NCI-H748 (cell line): ENCODE data around the gene DGKI.
A peak's percentile ranks its signal among the peaks of the same experiment; 100 is the strongest.
"Not testable (repeated sequence)": the region's sequence is repeated elsewhere in the genome, so short reads cannot be mapped to it uniquely, and the experiment has no call there.

Source experiments
- DNase-seq: peaks from one replicate; lab custom pipeline; 2025; ENCODE audit not compliant: unreplicated experiment; lab: John Stamatoyannopoulos, UW

Gene DGKI

GRCh38 chr7:137747359-137748031, 99.3 kb downstream of the DGKI start:
- DNase-seq: no peak

GRCh38 chr7:137743021-137743420, 103.8 kb downstream of the DGKI start:
- no peak for DNase-seq

GRCh38 chr7:137742051-137742450, 104.7 kb downstream of the DGKI start:
- no peak for DNase-seq

- DNase-seq: no peak
These were observed 105.3 kb downstream of the DGKI start for GRCh38 chr7:137741443-137741842.

- DNase-seq: no peak
These were observed 112.6 kb downstream of the DGKI start for GRCh38 chr7:137734221-137734620.

GRCh38 chr7:137732168-137732567, 114.6 kb downstream of the DGKI start:
- no peak for DNase-seq

GRCh38 chr7:137731436-137731835, 115.3 kb downstream of the DGKI start:
- DNase-seq: no peak

- no peak for DNase-seq
These were observed 118.3 kb downstream of the DGKI start for GRCh38 chr7:137728426-137728825.

- no peak for DNase-seq
These were observed 119.4 kb downstream of the DGKI start for GRCh38 chr7:137727413-137727812.

GRCh38 chr7:137718355-137718754, 128.4 kb downstream of the DGKI start:
- DNase-seq: no peak

- DNase-seq: no peak
These were observed 128.9 kb downstream of the DGKI start for GRCh38 chr7:137717811-137718271.

- DNase-seq: no peak
These were observed 129.7 kb downstream of the DGKI start for GRCh38 chr7:137717045-137717444.

GRCh38 chr7:137716061-137716460, 130.7 kb downstream of the DGKI start:
- no peak for DNase-seq

GRCh38 chr7:137715533-137715932, 131.2 kb downstream of the DGKI start:
- DNase-seq: no peak

- no peak for DNase-seq
These were observed 131.7 kb downstream of the DGKI start for GRCh38 chr7:137715121-137715520.

GRCh38 chr7:137706330-137706729, 140.4 kb downstream of the DGKI start:
- not testable (repeated sequence) for DNase-seq

GRCh38 chr7:137704723-137705122, 142.1 kb downstream of the DGKI start:
- no peak for DNase-seq

- DNase-seq: no peak
These were observed 143.3 kb downstream of the DGKI start for GRCh38 chr7:137703291-137704010.

GRCh38 chr7:137696988-137697387, 149.8 kb downstream of the DGKI start:
- DNase-seq: peak; percentile 38

GRCh38 chr7:137696376-137696775, 150.4 kb downstream of the DGKI start:
- no peak for DNase-seq

GRCh38 chr7:137695942-137696341, 150.8 kb downstream of the DGKI start:
- peak; percentile 86 for DNase-seq

- DNase-seq: no peak
These were observed 151.3 kb downstream of the DGKI start for GRCh38 chr7:137695494-137695893.

GRCh38 chr7:137694405-137694804, 152.4 kb downstream of the DGKI start:
- DNase-seq: no peak
